GM12801 (cell line): ENCODE measurements around the gene CMC2.

ENCODE experiments used
- CTCF ChIP-seq: IDR thresholded peaks from one replicate; pipeline ENCODE4 v1.5.1; 2011; ENCODE audit warnings: control low read depth; ENCODE audit not compliant: insufficient read length; ENCODE audit errors: extremely low read depth

CMC2 gene

GRCh38 chr16:80992676-80993293, 13.9 kb downstream of the CMC2 start:
- no peak for TF ChIP-seq CTCF

GRCh38 chr16:80991792-80992430, 14.8 kb downstream of the CMC2 start:
- TF ChIP-seq CTCF, result no peak

DNA sequence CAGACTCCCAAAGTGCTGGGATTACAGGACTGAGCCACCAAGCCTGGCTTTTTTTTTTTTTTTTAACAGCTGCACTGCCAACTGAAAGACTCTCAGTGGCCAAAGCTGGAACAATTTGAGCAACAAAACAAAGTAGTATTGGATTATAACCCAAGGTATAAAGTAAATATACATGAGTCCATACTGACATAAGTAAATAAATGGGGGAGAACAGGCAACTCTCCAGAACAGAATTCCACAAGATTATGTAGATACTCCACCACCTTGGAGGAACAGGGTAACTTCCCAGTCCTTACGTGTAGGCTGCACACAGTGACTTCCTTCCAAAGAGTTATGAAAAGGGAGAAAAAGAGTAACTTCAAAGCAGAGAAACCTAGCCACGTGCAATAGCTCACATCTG, 15.7 kb downstream of the CMC2 start:
- no peak for TF ChIP-seq CTCF

DNA sequence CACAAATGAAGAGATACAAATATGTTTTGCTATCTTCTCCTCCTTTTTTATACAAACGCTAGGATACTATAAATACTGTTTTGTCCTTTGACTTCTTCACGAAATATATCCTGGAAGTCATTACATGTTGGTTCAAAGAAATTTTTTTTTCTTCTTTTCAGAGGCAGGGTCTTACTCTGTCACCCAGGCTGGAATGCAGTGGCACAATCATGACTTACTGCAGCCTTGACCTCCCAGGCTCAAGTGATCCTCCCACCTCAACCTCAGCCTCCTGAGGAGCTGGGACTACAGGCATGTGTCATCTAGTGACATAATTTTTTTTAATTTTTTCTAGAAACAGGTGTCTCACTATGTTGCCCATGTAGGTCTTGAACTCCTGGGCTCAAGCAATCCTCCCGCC, 16.1 kb downstream of the CMC2 start:
- TF ChIP-seq CTCF, result no peak

DNA sequence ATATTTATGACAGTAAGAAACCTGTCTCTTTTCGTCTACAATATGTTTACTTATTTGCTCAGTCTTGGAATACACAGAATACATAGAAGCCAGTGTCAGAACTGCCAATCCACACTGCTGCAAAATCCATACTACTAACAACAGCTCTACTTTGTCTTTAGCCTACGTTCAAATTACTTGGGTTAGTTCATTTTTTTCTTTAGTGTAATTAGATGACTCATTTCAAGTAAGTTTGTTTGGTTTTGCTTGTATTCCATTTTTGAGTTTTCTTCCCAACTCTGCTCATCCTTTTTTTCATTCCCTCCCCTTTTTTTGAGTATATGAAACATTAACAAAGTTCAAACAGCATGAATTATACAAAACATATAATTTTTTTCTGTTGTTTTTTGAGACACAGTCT, 16.9 kb downstream of the CMC2 start:
- no peak for TF ChIP-seq CTCF

- TF ChIP-seq CTCF, result no peak
Observed at GRCh38 chr16:80988756-80989155, 17.9 kb downstream of the CMC2 start.

DNA sequence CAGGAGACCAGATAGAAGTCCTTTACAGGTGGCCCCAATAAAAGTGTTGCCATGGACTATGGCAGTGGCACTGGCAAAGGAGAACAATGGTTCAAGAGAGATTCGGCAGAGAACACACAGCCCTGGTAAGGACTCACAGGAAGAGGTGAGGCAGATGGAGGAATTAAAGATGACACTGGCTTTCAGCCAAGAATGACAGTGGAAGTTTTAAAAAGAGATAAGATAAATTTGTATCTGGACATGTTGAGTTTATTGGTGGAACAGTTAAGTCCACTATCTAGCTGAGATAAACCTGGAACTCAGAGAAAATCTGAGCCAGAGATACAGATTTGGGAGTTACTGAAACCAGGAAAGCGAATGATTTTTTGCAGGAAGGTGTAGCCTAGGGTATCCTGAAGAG, 20.1 kb downstream of the CMC2 start:
- TF ChIP-seq CTCF, result no peak

DNA sequence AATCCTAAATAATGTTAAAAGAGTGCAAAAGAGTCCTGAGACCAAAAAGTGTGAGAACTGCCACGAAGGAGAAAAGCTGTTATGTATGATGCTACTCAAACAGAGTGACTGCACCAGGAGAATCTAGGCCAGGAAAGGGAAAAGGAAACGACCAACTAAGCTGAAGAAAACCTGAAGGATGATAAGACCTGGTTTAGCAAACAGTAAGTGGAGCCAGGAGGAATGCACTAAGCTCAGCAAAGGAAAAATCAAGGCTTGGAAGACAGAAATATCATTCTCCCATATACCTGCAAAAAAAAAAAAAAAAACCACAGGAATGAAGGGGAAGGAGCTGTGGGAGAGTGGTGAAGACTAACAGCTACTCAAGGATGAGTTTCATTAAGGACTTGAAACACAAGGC, 21.1 kb downstream of the CMC2 start:
- no peak for TF ChIP-seq CTCF
